GM12865 (cell line): ENCODE results near the gene ACTN2.

Experiments
- DNase-seq: peaks from one replicate; pipeline ENCODE4 v3.0.0; 2010; ENCODE audit warnings: low read depth
- H3K4me3 ChIP-seq: 2 replicates; pipeline ENCODE4 v1.5.1; 2011; ENCODE audit warnings: mild to moderate bottlenecking, low read depth, low read length, control low read depth
- CTCF ChIP-seq: IDR thresholded peaks from 2 replicates; pipeline ENCODE4 v1.5.1; 2011; ENCODE audit warnings: low read length, control low read depth, low read depth, inconsistent platforms; ENCODE audit not compliant: insufficient read depth; ENCODE audit errors: missing control alignments

Gene ACTN2

DNA sequence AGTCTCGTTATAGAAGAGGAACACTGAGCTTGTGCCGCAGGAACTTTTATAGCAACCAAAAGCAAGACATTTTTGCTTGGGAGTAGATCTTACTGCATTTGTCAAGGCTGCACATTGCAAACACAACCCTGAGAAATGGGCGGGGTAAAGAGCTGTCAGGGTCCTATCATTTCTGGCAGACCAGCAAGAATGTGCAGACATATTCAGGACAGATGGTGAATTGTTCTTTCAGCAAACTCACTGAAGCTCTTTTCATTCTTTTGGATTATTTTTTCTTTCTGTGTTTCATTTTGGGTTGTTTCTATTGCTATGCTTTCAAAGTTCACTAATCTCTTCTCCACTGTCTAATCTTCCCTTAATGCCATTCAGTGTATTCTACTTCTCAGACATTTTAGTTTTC is 5.1 kb upstream of the ACTN2 start:
- DNase-seq = no peak
- TF ChIP-seq CTCF = no peak

GRCh38 chr1:236685205-236685916 is 938 bp upstream of the ACTN2 start:
- no peak overlapping the region for H3K4me3 ChIP-seq
- no peak for TF ChIP-seq CTCF
- DNase-seq = no peak

More for the DNA sequence above, 5.1 kb upstream of the ACTN2 start:
- H3K4me3 ChIP-seq = no peak overlapping the region

- TF ChIP-seq CTCF = no peak
- no peak for DNase-seq
- H3K4me3 ChIP-seq = no peak overlapping the region
Measured at GRCh38 chr1:236686815-236687160, 489 bp downstream of the ACTN2 start.

DNA sequence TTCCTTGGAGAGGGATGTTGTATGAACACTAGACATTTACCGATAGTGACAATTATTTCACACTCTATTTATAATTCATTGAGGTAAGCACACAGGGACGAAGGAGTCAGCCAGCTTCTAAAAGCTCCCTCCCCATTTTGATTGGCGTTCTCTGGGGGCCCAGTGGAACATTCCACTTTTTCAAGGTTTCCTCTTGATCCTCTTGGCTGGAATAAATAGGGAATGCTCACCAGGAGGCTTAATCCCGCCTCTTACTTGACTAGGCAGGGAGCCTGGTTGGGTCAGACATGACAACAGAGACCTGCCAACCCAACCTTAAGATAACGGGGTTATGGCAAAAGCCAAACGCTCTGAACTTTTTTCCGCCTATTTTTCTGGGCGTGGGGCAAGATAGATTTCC is 974 bp downstream of the ACTN2 start:
- no peak for TF ChIP-seq CTCF
- no peak overlapping the region for H3K4me3 ChIP-seq
- no peak for DNase-seq

DNA sequence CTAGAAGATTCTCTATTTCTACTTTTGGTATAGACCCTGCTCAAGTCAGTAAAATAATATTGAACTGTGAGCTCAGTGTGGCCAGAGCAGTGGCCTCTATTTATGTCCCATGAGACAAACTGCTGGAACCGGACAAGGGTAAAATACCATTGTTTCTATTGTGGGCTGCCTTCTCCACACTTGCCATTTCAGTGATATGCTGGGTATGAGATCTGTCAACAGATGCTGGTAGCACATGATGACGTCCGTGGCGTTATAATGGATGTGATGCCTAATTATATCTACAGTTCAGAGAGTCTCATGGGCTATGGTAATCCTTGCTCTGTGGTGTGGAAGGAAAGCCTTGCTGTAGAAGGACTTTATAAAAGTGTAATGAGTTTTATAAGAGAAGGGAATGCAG is 2.4 kb downstream of the ACTN2 start:
- H3K4me3 ChIP-seq = no peak overlapping the region
- DNase-seq = no peak
- TF ChIP-seq CTCF = no peak

DNA sequence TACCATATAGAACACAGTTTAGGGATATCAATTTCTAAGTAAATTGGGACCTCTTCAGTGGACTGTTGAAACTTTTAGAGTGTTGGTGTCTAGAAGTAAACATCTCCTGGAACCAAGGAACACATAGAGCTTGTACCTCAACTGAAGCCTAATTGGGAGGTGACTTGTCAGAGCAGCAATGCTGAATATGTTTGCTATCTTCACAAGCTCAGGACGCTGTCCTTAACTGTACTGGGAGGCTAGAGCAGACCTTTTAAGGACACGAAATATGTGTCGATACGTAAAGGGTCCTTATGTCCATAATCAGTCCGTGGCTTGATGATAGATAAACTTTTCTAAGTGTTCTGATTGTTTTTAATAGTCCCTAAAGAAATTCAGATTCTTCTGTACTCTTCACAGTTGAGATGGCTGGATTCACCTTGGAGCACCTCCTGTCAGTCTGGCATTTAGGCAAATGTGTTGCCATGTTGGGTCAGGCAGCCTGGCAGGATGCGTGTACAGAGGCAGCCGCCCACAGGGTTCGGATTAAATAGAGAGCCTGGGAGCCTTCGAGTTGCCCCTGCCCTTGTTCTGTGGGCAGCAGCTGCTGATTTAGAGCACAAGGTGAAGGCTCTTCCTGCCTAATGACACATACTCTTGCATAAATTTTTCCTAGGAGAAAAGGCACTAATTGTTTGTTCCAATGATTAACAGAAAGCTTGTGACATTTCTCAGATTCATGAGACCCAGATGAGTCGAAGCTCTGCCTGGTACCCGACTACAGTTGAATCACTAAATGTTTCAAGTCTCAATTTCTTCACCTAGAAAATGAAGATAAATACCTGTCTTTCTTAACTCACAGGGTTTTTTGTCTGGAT is 3.6 kb downstream of the ACTN2 start:
- TF ChIP-seq CTCF = no peak
- no peak for DNase-seq
- H3K4me3 ChIP-seq = no peak overlapping the region

GRCh38 chr1:236691348-236691747 is 5.0 kb downstream of the ACTN2 start:
- no peak for DNase-seq
- H3K4me3 ChIP-seq = no peak overlapping the region
- TF ChIP-seq CTCF = no peak
